Measurements from ENCODE around the gene CDK6.

Gene CDK6

GRCh38 chr7:92827464-92828120 is 8.8 kb downstream of the CDK6 start:
- DNase-seq: no peak

- DNase-seq: no peak
Observed at GRCh38 chr7:92826258-92826938, 10.0 kb downstream of the CDK6 start.

- DNase-seq: no peak
Observed at GRCh38 chr7:92824901-92825480, 11.4 kb downstream of the CDK6 start.

- no peak for DNase-seq
Observed at GRCh38 chr7:92824450-92824849, 11.9 kb downstream of the CDK6 start.

- no peak for DNase-seq
Observed at GRCh38 chr7:92823042-92823441, 13.3 kb downstream of the CDK6 start.

- DNase-seq: no peak
Observed at GRCh38 chr7:92820191-92820590, 16.2 kb downstream of the CDK6 start.

- no peak for DNase-seq
Observed at GRCh38 chr7:92817398-92817797, 19.0 kb downstream of the CDK6 start.

GRCh38 chr7:92815412-92815811 is 21.0 kb downstream of the CDK6 start:
- no peak for DNase-seq

- DNase-seq: no peak
Observed at GRCh38 chr7:92813390-92814024, 22.9 kb downstream of the CDK6 start.

GRCh38 chr7:92811158-92811557 is 25.2 kb downstream of the CDK6 start:
- DNase-seq: no peak

GRCh38 chr7:92809760-92810573 is 26.4 kb downstream of the CDK6 start:
- peak in 12 of 51 donors; percentile 0 to 40 (median 16) for DNase-seq

- no peak for DNase-seq
Observed at GRCh38 chr7:92809397-92809759, 27.0 kb downstream of the CDK6 start.

- DNase-seq: no peak
Observed at GRCh38 chr7:92808635-92809034, 27.7 kb downstream of the CDK6 start.

GRCh38 chr7:92808006-92808405 is 28.4 kb downstream of the CDK6 start:
- no peak for DNase-seq

GRCh38 chr7:92806496-92806895 is 29.9 kb downstream of the CDK6 start:
- no peak for DNase-seq

GRCh38 chr7:92802406-92802805 is 34.0 kb downstream of the CDK6 start:
- DNase-seq: no peak

- DNase-seq: no peak
Observed at GRCh38 chr7:92799446-92800211, 36.7 kb downstream of the CDK6 start.

- no peak for DNase-seq
Observed at GRCh38 chr7:92798517-92799249, 37.7 kb downstream of the CDK6 start.

GRCh38 chr7:92797693-92798092 is 38.7 kb downstream of the CDK6 start:
- DNase-seq: no peak

- DNase-seq: no peak
Observed at GRCh38 chr7:92797284-92797683, 39.1 kb downstream of the CDK6 start.

Data from hypothalamus (tissue), 51 donors.